ENCODE data around the gene SIDT2.

DNA sequence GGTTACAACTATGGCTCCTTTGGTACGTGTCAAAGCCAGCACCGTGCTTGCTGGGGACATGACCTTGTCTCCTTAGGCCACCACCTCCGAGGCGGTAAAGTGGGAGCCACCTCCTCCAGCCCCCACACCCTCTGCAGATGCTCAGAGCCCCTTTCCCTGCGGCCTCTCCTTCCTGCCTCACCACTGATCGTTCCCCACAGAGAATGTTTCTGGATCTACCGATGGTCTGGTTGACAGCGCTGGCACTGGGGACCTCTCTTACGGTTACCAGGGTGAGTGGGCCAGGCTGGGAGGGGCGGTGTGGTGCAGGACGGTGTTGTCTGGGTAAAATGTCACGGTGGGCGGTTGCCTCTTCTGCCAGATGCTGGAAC, 8.9 kb downstream of the SIDT2 start:
- no peak for TF ChIP-seq NR3C1 (CRISPR knock-in tag; conservative IDR thresholded peaks at IDR 0.05; ENCODE audit: low read depth)
- TF ChIP-seq, protein P1, sequence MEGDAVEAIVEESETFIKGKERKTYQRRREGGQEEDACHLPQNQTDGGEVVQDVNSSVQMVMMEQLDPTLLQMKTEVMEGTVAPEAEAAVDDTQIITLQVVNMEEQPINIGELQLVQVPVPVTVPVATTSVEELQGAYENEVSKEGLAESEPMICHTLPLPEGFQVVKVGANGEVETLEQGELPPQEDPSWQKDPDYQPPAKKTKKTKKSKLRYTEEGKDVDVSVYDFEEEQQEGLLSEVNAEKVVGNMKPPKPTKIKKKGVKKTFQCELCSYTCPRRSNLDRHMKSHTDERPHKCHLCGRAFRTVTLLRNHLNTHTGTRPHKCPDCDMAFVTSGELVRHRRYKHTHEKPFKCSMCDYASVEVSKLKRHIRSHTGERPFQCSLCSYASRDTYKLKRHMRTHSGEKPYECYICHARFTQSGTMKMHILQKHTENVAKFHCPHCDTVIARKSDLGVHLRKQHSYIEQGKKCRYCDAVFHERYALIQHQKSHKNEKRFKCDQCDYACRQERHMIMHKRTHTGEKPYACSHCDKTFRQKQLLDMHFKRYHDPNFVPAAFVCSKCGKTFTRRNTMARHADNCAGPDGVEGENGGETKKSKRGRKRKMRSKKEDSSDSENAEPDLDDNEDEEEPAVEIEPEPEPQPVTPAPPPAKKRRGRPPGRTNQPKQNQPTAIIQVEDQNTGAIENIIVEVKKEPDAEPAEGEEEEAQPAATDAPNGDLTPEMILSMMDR (IDR thresholded peaks at IDR 0.05): no peak
- TF ChIP-seq, protein P2, sequence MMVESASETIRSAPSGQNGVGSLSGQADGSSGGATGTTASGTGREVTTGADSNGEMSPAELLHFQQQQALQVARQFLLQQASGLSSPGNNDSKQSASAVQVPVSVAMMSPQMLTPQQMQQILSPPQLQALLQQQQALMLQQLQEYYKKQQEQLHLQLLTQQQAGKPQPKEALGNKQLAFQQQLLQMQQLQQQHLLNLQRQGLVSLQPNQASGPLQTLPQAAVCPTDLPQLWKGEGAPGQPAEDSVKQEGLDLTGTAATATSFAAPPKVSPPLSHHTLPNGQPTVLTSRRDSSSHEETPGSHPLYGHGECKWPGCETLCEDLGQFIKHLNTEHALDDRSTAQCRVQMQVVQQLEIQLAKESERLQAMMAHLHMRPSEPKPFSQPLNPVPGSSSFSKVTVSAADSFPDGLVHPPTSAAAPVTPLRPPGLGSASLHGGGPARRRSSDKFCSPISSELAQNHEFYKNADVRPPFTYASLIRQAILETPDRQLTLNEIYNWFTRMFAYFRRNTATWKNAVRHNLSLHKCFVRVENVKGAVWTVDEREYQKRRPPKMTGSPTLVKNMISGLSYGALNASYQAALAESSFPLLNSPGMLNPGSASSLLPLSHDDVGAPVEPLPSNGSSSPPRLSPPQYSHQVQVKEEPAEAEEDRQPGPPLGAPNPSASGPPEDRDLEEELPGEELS (CRISPR knock-in tag; IDR thresholded peaks at IDR 0.05): no peak
- TF ChIP-seq, protein P3, sequence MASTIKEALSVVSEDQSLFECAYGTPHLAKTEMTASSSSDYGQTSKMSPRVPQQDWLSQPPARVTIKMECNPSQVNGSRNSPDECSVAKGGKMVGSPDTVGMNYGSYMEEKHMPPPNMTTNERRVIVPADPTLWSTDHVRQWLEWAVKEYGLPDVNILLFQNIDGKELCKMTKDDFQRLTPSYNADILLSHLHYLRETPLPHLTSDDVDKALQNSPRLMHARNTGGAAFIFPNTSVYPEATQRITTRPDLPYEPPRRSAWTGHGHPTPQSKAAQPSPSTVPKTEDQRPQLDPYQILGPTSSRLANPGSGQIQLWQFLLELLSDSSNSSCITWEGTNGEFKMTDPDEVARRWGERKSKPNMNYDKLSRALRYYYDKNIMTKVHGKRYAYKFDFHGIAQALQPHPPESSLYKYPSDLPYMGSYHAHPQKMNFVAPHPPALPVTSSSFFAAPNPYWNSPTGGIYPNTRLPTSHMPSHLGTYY (CRISPR knock-in tag; IDR thresholded peaks at IDR 0.05): no peak
- TF ChIP-seq, protein P4, sequence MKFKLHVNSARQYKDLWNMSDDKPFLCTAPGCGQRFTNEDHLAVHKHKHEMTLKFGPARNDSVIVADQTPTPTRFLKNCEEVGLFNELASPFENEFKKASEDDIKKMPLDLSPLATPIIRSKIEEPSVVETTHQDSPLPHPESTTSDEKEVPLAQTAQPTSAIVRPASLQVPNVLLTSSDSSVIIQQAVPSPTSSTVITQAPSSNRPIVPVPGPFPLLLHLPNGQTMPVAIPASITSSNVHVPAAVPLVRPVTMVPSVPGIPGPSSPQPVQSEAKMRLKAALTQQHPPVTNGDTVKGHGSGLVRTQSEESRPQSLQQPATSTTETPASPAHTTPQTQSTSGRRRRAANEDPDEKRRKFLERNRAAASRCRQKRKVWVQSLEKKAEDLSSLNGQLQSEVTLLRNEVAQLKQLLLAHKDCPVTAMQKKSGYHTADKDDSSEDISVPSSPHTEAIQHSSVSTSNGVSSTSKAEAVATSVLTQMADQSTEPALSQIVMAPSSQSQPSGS (CRISPR knock-in tag; IDR thresholded peaks at IDR 0.05; ENCODE audit: borderline replicate concordance, low read depth): no peak
- no peak for TF ChIP-seq NR1H2 (CRISPR knock-in tag; IDR thresholded peaks at IDR 0.05)
- TF ChIP-seq, protein P5, sequence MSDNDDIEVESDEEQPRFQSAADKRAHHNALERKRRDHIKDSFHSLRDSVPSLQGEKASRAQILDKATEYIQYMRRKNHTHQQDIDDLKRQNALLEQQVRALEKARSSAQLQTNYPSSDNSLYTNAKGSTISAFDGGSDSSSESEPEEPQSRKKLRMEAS (CRISPR knock-in tag; IDR thresholded peaks at IDR 0.05): no peak
- no peak for TF ChIP-seq CREB1 (CRISPR knock-in tag; IDR thresholded peaks at IDR 0.05)
- TF ChIP-seq ZNF671 (CRISPR knock-in tag; IDR thresholded peaks at IDR 0.05): no peak
- TF ChIP-seq, protein P6, sequence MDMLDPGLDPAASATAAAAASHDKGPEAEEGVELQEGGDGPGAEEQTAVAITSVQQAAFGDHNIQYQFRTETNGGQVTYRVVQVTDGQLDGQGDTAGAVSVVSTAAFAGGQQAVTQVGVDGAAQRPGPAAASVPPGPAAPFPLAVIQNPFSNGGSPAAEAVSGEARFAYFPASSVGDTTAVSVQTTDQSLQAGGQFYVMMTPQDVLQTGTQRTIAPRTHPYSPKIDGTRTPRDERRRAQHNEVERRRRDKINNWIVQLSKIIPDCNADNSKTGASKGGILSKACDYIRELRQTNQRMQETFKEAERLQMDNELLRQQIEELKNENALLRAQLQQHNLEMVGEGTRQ (CRISPR knock-in tag; IDR thresholded peaks at IDR 0.05): no peak
- no peak for TF ChIP-seq GABPB1 (CRISPR knock-in tag; IDR thresholded peaks at IDR 0.05)
- TF ChIP-seq, protein P7, sequence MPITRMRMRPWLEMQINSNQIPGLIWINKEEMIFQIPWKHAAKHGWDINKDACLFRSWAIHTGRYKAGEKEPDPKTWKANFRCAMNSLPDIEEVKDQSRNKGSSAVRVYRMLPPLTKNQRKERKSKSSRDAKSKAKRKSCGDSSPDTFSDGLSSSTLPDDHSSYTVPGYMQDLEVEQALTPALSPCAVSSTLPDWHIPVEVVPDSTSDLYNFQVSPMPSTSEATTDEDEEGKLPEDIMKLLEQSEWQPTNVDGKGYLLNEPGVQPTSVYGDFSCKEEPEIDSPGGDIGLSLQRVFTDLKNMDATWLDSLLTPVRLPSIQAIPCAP (CRISPR knock-in tag; IDR thresholded peaks at IDR 0.05): no peak

All from WTC11 (cell line).